Prostate gland (tissue), 2 donors: ENCODE results near the gene BCL3.

ENCODE experiments used
- CTCF ChIP-seq, 4 experiments: fragments of 200-600 bp in 2 of 4; fragments of 450-650 bp in 2 of 4; sonication (generic) in 2 of 4; IDR thresholded peaks; 1 replicate in 3 of 4; 2 replicates in 1 of 4; pipeline ENCODE4 v1.5.1; 2016 to 2019; ENCODE audit warnings: antibody characterized with exemption in 4 of 4, mild to moderate bottlenecking in 2 of 4, moderate library complexity in 2 of 4
- POLR2A ChIP-seq: fragments of 450-650 bp; IDR thresholded peaks from one replicate; pipeline ENCODE4 v1.6.1; 2016; ENCODE audit warnings: antibody characterized with exemption, mild to moderate bottlenecking
- POLR2AphosphoS5 ChIP-seq: sonication (generic); formaldehyde crosslinking; IDR thresholded peaks from one replicate; pipeline ENCODE4 v1.6.1; 2017; ENCODE audit warnings: antibody characterized with exemption

GRCh38 chr19:44731081-44731480 is 17.4 kb upstream of the BCL3 start:
- TF ChIP-seq CTCF (IDR thresholded peaks at IDR 0.05) (no peak), POLR2A (no peak), POLR2AphosphoS5 (no peak)
